Activated T-cell treated with anti-CD3 and anti-CD28 coated beads, Interleukin-2, amount 50 U/mL, for 4 hours (primary cell): Measurements from ENCODE around the gene SMKR1. TPM values are rescaled to one million over a fixed set of nuclear protein-coding genes. Genes with fewer than 3 reads are reported as not detected.

Experiments
- ATAC-seq, 2 donors: fragments of 200-7000 bp; cut with Tn5 transposase; one replicate each; pipeline ENCODE4 v1.10.0; 2021
- DNase-seq: peaks from one replicate; pipeline ENCODE4 v3.0.0-alpha.2; 2020
- H3K27me3 Mint-ChIP-seq: one replicate; pipeline ENCODE4 v1.8.0; 2021; ENCODE audit warnings: low read depth, mixed read lengths
- H3K36me3 Mint-ChIP-seq: one replicate; pipeline ENCODE4 v1.8.0; 2022; ENCODE audit warnings: mixed read lengths; ENCODE audit not compliant: insufficient read depth
- H3K4me1 Mint-ChIP-seq: one replicate; pipeline ENCODE4 v1.8.0; 2021; ENCODE audit warnings: low read depth, mixed read lengths
- H3K4me3 Mint-ChIP-seq: one replicate; pipeline ENCODE4 v1.8.0; 2021; ENCODE audit warnings: mild to moderate bottlenecking, moderate library complexity, mixed read lengths
- H3K9me3 Mint-ChIP-seq: one replicate; pipeline ENCODE4 v1.8.0; 2021; ENCODE audit warnings: mixed read lengths
- total RNA-seq, 3 donors: library from RNA; stranded (reverse); gene quantifications; one replicate each; pipeline ENCODE4 v1.2.1, GENCODE V29; 2021

Gene SMKR1
- total RNA-seq, 3 donors from 2014 or later, result 5.1 to 7.9 (median 6.2) TPM

DNA sequence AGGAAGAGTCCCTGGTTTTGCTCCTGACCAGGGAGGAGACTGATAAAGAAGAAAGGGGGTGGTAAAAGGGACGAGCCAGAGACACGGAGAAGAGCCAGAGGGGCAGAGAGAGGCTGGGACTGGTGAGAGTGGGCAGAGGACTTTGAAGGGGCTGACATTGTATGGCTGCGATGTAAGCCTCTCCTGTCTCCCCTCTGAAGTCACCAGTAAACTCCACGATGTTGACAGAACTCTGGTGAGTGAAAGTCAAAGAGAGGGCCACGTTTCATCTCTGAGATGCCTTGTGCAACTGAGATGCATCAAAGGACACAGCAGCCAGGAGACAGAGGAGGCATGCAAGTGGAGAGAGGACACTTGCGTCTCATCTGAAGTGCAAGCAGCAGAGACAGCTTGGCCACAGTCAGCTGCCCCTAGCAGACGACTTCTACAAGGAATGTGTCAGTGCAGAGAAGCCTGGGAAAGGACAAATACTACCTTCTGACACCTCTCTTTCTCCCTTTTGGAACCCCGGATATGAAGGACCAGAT is 54.3 kb downstream of the SMKR1 start:
- Mint-ChIP-seq H3K4me3 (no peak overlapping the region), H3K27me3 (peaks cover 2% of the 10 kb centered on the region)

DNA sequence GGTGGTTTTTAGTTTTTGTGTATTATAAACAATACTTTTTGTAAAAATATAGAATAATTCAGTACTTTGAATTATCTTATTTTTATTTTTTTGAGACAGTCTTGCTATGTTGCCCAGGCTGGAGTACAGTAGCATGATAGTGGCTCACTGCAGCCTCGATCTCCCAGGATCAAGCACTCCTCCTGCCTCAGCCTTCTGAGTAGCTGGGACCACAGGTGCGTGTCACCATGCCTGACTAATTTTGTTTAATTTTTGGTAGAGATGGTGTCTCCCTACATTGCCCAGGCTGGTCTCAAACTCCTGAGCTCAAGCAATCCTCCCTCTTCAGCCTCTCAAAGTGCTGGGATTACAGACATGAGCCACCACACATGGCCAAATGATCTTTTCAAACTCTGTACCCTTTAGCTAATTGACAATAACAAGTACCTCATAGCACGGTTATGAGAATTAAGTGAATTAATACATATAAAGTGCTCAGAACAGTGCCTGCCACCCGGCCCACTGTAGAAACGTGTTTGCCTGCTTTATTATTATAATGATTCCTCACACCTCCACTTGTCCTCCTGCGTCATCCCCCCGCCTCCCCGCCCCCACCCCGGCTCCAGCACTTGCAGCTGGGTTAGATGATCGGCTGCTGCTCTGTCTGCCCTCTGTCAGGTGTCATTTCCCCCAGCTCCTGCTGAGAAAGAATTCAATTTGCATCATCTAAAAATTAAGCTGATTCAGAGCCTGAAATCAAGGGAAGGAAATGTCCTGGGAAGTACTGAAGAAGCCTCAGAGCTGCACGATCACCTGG is 55.6 kb downstream of the SMKR1 start:
- DNase-seq (no peak), ATAC-seq (no peak)
- peaks cover 8% of the 10 kb centered on the region for H3K27me3 Mint-ChIP-seq
- H3K9me3 Mint-ChIP-seq, result no peaks in the 10 kb centered on the region
- H3K4me1 Mint-ChIP-seq, result peaks cover 6% of the 10 kb centered on the region
- H3K36me3 Mint-ChIP-seq, result no peaks in the 10 kb centered on the region
- no peak overlapping the region for H3K4me3 Mint-ChIP-seq

More for the DNA sequence above, 54.3 kb downstream of the SMKR1 start:
- DNase-seq (no peak), ATAC-seq (no peak)
- Mint-ChIP-seq H3K36me3 (no peaks in the 10 kb centered on the region), H3K4me1 (peaks cover 6% of the 10 kb centered on the region), H3K9me3 (no peaks in the 10 kb centered on the region)

DNA sequence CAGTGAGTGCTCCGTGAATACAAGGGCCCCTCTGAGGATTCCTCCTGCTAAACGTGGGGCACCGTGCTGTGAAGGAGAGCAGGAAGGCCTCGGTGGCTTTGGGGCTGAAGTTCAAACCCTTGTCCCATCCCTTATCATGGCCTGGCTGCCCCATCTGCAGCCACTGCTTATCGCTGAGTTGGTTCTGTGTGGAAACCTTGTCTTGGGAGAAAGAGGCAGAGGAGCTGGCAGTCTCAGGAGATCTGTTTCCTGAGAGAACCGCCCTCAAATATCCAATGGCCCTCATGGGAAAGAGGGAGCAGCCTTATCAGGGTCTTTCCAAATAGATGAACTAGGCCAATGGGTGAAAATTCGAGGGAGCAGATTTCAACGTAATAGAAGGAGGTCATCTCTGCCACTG is 57.2 kb downstream of the SMKR1 start:
- Mint-ChIP-seq H3K4me1 (no peaks in the 10 kb centered on the region), H3K27me3 (peaks cover 15% of the 10 kb centered on the region), H3K9me3 (no peaks in the 10 kb centered on the region), H3K36me3 (no peaks in the 10 kb centered on the region), H3K4me3 (no peak overlapping the region)
- ATAC-seq (no peak), DNase-seq (no peak)

DNA sequence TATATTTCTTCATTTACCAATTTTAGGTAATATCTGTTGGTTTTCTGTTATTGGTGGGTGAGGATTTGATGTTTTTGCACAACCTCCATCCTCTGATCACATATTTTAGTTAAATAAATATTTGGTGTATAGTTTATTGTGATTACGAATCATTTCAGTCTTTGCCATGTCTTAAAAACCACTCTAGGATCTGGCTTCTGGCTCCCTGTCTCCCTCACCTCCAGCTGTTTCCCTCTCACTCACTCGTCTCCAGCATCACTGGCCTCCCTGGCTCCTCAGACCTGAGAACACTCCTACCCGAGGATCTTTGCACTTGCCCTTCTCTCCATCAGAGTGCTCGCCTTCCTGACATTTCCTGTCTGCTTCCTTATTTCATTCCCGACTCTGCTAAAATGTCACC is 58.5 kb downstream of the SMKR1 start:
- H3K9me3 Mint-ChIP-seq, result no peaks in the 10 kb centered on the region
- no peak for ATAC-seq
- H3K4me3 Mint-ChIP-seq, result no peak overlapping the region

DNA sequence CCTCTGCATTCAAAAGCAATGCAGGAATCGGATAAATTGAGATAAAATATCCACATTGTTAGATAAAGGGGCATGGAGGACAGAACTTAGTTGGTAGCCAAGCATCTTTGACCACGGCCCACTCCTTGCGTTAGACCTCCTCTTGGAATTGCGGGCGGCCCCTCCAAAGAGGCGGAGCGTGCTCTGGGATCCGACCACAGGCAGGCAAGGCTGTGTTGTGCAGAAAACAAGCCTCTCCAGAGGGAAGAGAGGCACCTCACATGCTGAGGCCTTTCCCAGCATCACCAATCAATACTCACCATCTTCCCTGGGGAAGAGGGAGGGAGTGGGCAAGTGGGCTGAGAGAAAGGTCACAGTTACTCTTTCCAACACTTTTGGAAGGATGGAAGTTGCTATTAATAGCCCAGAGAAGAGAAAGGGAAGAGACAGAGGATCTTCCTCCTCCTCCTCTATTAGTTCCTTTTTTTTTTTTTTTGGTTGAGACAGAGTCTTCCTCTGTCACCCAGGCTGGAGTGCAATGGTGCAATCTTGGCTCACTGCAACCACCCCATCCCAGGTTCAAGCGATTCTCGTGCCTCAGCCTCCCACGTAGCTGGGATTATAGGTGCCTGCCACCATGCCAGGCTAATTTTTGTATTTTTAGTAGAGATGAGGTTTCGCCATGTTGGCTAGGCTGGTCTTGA is 59.5 kb downstream of the SMKR1 start:
- Mint-ChIP-seq H3K4me3 (no peak overlapping the region), H3K36me3 (no peaks in the 10 kb centered on the region), H3K27me3 (peaks cover 20% of the 10 kb centered on the region), H3K9me3 (no peaks in the 10 kb centered on the region), H3K4me1 (peaks cover 2% of the 10 kb centered on the region)
- DNase-seq (no peak), ATAC-seq (no peak)

More for the DNA sequence above, 58.5 kb downstream of the SMKR1 start:
- no peak for DNase-seq
- H3K36me3 Mint-ChIP-seq, result no peaks in the 10 kb centered on the region
- H3K4me1 Mint-ChIP-seq, result no peaks in the 10 kb centered on the region
- peaks cover 18% of the 10 kb centered on the region for H3K27me3 Mint-ChIP-seq

Other genes starting within 250 kb of the SMKR1 start
- gene STRIP2, start 68.1 kb upstream of the SMKR1 start, total RNA-seq, result 10 to 100 TPM; 51.6 to 64.1 (median 56.1) TPM
- 10 to 100 TPM; 18.0 to 18.3 (median 18.3) TPM for gene NRF1, start 109.2 kb downstream of the SMKR1 start, total RNA-seq